ENCODE data around the gene ADAMTS17. TPM values are rescaled to one million over a fixed set of nuclear protein-coding genes. Genes with fewer than 3 reads are reported as not detected.

ADAMTS17 gene
- total RNA-seq, 1 experiment from 2014 or later, result 4.2 TPM

DNA sequence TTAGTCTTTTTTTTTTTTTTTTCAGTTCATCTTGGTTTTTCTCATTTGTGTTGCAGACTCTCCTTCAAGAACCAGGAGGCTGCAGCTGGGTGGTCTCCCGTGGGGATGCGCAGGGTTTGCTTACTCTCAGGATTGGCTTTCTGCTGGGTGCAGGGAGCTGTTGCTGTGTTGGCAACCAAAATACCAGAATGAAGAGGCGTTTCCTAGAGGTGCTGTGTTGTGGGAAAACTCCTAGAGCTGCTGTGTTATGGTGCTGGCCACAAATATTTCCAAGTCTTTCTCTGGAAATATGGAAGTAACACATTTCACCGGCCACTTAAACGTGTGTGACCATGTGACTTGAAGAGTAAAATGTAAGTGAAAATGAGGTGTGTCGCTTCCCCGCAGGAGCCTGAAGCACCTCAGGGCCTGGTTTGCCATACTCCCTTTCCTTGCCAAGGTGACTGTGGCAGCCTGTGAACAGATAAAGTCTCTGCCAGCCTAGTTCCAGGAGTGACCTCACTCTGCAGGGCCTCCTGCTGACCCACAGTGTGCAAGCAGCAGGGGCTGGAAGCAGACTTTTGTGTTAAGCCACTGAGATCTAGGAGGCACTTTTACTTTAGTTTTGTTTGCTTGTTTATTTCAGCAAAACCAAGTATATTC, 258.9 kb downstream of the ADAMTS17 start (continued):
- TF ChIP-seq, protein P1, sequence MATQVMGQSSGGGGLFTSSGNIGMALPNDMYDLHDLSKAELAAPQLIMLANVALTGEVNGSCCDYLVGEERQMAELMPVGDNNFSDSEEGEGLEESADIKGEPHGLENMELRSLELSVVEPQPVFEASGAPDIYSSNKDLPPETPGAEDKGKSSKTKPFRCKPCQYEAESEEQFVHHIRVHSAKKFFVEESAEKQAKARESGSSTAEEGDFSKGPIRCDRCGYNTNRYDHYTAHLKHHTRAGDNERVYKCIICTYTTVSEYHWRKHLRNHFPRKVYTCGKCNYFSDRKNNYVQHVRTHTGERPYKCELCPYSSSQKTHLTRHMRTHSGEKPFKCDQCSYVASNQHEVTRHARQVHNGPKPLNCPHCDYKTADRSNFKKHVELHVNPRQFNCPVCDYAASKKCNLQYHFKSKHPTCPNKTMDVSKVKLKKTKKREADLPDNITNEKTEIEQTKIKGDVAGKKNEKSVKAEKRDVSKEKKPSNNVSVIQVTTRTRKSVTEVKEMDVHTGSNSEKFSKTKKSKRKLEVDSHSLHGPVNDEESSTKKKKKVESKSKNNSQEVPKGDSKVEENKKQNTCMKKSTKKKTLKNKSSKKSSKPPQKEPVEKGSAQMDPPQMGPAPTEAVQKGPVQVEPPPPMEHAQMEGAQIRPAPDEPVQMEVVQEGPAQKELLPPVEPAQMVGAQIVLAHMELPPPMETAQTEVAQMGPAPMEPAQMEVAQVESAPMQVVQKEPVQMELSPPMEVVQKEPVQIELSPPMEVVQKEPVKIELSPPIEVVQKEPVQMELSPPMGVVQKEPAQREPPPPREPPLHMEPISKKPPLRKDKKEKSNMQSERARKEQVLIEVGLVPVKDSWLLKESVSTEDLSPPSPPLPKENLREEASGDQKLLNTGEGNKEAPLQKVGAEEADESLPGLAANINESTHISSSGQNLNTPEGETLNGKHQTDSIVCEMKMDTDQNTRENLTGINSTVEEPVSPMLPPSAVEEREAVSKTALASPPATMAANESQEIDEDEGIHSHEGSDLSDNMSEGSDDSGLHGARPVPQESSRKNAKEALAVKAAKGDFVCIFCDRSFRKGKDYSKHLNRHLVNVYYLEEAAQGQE (IDR thresholded peaks at IDR 0.05; ENCODE audit: low read depth), result no peak

DNA sequence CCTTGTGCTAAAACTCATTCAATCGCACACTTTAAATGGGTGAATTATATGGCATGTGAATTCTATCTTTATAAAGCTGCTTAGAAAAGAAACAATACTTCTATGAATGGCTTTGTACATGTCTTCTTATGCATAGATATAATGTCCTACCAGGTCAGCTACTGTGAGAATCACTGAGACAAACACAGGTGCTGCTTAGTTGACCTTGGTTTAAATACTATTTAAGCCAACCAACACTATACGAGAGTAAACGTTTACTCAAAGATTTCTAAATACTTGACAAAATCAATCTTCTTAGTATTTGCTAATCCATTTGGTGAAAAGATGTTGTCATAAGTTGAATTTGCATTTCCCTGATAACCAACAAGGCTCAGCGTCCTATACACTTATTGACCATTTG, 260.3 kb downstream of the ADAMTS17 start:
- Histone ChIP-seq H3K4me2 (ENCODE audit: low read length) (no peak overlapping the region), H3K27me3 (ENCODE audit: insufficient read depth, low read length) (no peaks in the 10 kb centered on the region), H3K9ac (ENCODE audit: low read length) (no peak overlapping the region), H3K79me2 (ENCODE audit: insufficient read depth, low read length) (no peaks in the 10 kb centered on the region), H3K9me2 (ENCODE audit: insufficient read depth) (no peaks in the 10 kb centered on the region), H4K20me1 (ENCODE audit: insufficient read depth) (no peaks in the 10 kb centered on the region), H2AFZ (ENCODE audit: low read depth, low read length, poor library complexity, severe bottlenecking) (no peak overlapping the region), H3K27ac (ENCODE audit: low read depth, low read length) (no peak overlapping the region), H3K4me3 (replicated peaks in 1 of 2; ENCODE audit: low read depth in 1 of 2, low read length in 2 of 2) (no peak overlapping the region), H3K9me3 (ENCODE audit: control insufficient read depth in 1 of 2, insufficient read depth in 1 of 2, low read depth in 1 of 2, low read length in 2 of 2) (no peaks in the 10 kb centered on the region), H3K4me1 (ENCODE audit: control insufficient read depth in 1 of 2, insufficient read depth in 2 of 2, low read length in 2 of 2) (no peaks in the 10 kb centered on the region), H3K36me3 (ENCODE audit: control insufficient read depth in 1 of 2, insufficient read depth in 2 of 2, low read length in 2 of 2) (no peaks in the 10 kb centered on the region)
- ChIA-PET CTCF (no interaction called here), POLR2A (no interaction called here), RAD21 (ENCODE audit: low non-redundant PET in 1 of 2, low total read pairs in 2 of 2, uncharacterized antibody in 2 of 2, unreplicated experiment in 2 of 2) (no interaction called here)
- DNase-seq (ENCODE audit: low read depth, low spot score) (no peak), ATAC-seq (no peak)
- intact Hi-C loops (cut with micrococcal nuclease), result no loop called here
- BruUV-seq (replicated peaks), result no TSS peak
- TF ChIP-seq, protein P1 (IDR thresholded peaks at IDR 0.05; ENCODE audit: low read depth), result no peak
- TF ChIP-seq RAD21 (IDR thresholded peaks at IDR 0.05; ENCODE audit: low read depth), result no peak
- TF ChIP-seq JUND (IDR thresholded peaks at IDR 0.05), result no peak
- TF ChIP-seq, protein P2, sequence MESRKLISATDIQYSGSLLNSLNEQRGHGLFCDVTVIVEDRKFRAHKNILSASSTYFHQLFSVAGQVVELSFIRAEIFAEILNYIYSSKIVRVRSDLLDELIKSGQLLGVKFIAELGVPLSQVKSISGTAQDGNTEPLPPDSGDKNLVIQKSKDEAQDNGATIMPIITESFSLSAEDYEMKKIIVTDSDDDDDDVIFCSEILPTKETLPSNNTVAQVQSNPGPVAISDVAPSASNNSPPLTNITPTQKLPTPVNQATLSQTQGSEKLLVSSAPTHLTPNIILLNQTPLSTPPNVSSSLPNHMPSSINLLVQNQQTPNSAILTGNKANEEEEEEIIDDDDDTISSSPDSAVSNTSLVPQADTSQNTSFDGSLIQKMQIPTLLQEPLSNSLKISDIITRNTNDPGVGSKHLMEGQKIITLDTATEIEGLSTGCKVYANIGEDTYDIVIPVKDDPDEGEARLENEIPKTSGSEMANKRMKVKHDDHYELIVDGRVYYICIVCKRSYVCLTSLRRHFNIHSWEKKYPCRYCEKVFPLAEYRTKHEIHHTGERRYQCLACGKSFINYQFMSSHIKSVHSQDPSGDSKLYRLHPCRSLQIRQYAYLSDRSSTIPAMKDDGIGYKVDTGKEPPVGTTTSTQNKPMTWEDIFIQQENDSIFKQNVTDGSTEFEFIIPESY (IDR thresholded peaks at IDR 0.05; ENCODE audit: extremely low read depth, insufficient replicate concordance, low read length), result no peak
- TF ChIP-seq POLR2AphosphoS5 (IDR thresholded peaks at IDR 0.05; ENCODE audit: low read depth, low read length), result no peak
- TF ChIP-seq EZH2phosphoT487 (IDR thresholded peaks at IDR 0.05; ENCODE audit: borderline replicate concordance), result no peak
- no peak for TF ChIP-seq TCF7L2 (IDR thresholded peaks at IDR 0.05; ENCODE audit: borderline replicate concordance, extremely low read depth, insufficient read depth, insufficient read length)
- no peak for TF ChIP-seq CBX3 (IDR thresholded peaks at IDR 0.05; ENCODE audit: low read depth)

All from HCT116 (cell line).